Right lobe of liver (tissue), 6 donors: Measurements from ENCODE around the gene CCDC24. TPM values are rescaled to one million over a fixed set of nuclear protein-coding genes. Genes with fewer than 3 reads are reported as not detected.

ENCODE experiments used
- ATAC-seq, 4 donors: fragments of 200-7000 bp; cut with Tn5 transposase; one replicate each; pipeline ENCODE4 v1.9.1; 2020; ENCODE audit warnings: mild to moderate bottlenecking in 4 of 4, moderate library complexity in 4 of 4
- DNase-seq, 3 donors: peaks; one replicate each; pipeline ENCODE4 v3.0.0-alpha.2; 2020
- H3K27ac ChIP-seq, 3 donors: fragments of 200-600 bp; one replicate each; pipeline ENCODE4 v1.8.0; 2022
- H3K27me3 ChIP-seq, 2 donors: fragments of 200-600 bp; one replicate each; pipeline ENCODE4 v1.8.0; 2022
- H3K36me3 ChIP-seq, 4 donors: fragments of 200-600 bp; sonication (generic) in 1 of 4; one replicate each; pipeline versions ENCODE4 v1.5.1 to v1.8.0; 2017 to 2022; ENCODE audit warnings: control low read depth in 1 of 4
- H3K4me1 ChIP-seq, 4 donors: fragments of 200-600 bp; sonication (generic) in 1 of 4; one replicate each; pipeline versions ENCODE4 v1.5.1 to v1.8.0; 2017 to 2022; ENCODE audit warnings: control low read depth in 1 of 4
- H3K4me3 ChIP-seq, 3 donors: fragments of 200-600 bp; one replicate each; pipeline ENCODE4 v1.8.0; 2022
- H3K9me3 ChIP-seq, 4 donors: fragments of 200-600 bp; sonication (generic) in 1 of 4; one replicate each; pipeline versions ENCODE4 v1.5.1 to v1.8.0; 2017 to 2022; ENCODE audit warnings: control low read depth in 1 of 4
- POLR2A ChIP-seq: fragments of 450-650 bp; IDR thresholded peaks from one replicate; pipeline ENCODE4 v1.6.1; 2017; ENCODE audit warnings: antibody characterized with exemption, mild to moderate bottlenecking
- WGBS: methylation state at CpG from one replicate; pipeline ENCODE4 v1.1.6; 2018; ENCODE audit warnings: low coverage, low lambda C conversion rate; ENCODE audit not compliant: insufficient coverage; ENCODE audit errors: missing lambda C conversion rate; 5-methylcytosine and 5-hydroxymethylcytosine counted together
- intact Hi-C, 2 donors: fragments of 100-400 bp; cut with DNase I; formaldehyde crosslinking; loops; one replicate each; pipeline versions ENCODE4 v1.11.2 to v1.14.1; 2022
- total RNA-seq, 6 experiments: library from RNA; depleted of rRNA in 2 of 6; stranded (reverse); fragments of >200 nt in 2 of 6; fragmentation: NEBNext Ultra II Directional in 3 of 6; extraction: Animal tissue kit (Norgen Biotek cat#: 25700) in 3 of 6; gene quantifications; one replicate each; pipeline versions ENCODE4 v1.1.0 to v1.2.4, GENCODE V29; 2016 to 2023
- TF ChIP-seq, protein P1 (sequence below), 4 donors: fragments of 200-600 bp in 3 of 4; fragments of 450-650 bp in 1 of 4; IDR thresholded peaks; one replicate each; pipeline versions ENCODE4 v1.5.1 to v1.8.0; 2016 to 2022; ENCODE audit warnings: antibody characterized with exemption in 4 of 4, mild to moderate bottlenecking in 2 of 4
- donor health status: DM: no; HTN: yes; CAD: no.
- donor health status: DM: no; HTN: no; CAD: no.
- donor health status: DM: no; HTN: no; CAD: no.
- donor health status: DM: no; HTN: yes; CAD: no.
- donor health status: DM: no; HTN: yes; CAD: no.

Gene CCDC24
- total RNA-seq, 6 experiments from 2014 or later = 2.2 to 8.4 (median 3.5) TPM

DNA sequence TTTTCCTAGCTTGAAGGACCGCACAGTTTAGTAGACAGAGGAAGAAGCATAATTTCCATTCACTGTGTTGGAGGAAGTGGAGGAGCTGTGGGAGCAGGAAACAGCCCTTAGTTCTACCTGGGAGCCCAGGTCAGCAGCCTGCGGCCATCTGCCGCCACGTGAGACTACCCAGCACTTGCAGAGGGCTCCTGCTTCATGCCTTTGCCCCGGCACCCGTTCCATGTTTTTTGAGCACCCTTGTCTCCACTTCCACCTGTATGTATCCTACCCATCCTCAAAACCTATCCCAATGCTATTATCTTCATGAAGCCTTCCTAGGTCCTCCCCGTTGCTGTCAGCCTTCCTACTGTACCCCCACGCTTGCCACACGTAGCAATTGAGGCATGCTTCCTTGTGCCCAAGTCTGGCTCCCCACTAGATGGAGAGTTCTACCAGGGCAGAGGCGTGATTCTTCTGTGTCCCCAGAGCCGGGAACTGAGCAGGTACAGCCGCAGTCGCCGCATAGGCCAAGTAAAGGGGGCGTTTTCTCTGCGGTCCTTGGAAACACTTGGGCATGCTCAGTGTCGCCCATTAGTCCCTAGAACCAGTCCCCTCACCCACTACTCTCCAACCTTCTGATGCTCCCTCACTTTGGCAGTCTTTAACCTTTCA, 38.0 kb downstream of the CCDC24 start:
- intact Hi-C loops = no loop called here
- peak overlapping the region in 2 of 3 donors; percentile 14 to 70 for H3K27ac ChIP-seq
- peaks cover 0 to 3% (median 0%) of the 10 kb centered on the region in 4 donors for H3K4me1 ChIP-seq
- H3K9me3 ChIP-seq = no peaks in the 10 kb centered on the region
- TF ChIP-seq, protein P1, sequence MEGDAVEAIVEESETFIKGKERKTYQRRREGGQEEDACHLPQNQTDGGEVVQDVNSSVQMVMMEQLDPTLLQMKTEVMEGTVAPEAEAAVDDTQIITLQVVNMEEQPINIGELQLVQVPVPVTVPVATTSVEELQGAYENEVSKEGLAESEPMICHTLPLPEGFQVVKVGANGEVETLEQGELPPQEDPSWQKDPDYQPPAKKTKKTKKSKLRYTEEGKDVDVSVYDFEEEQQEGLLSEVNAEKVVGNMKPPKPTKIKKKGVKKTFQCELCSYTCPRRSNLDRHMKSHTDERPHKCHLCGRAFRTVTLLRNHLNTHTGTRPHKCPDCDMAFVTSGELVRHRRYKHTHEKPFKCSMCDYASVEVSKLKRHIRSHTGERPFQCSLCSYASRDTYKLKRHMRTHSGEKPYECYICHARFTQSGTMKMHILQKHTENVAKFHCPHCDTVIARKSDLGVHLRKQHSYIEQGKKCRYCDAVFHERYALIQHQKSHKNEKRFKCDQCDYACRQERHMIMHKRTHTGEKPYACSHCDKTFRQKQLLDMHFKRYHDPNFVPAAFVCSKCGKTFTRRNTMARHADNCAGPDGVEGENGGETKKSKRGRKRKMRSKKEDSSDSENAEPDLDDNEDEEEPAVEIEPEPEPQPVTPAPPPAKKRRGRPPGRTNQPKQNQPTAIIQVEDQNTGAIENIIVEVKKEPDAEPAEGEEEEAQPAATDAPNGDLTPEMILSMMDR (IDR thresholded peaks at IDR 0.05) = no peak
- WGBS = 26% methylated on average over 12 of the region's 17 CpGs
- H3K4me3 ChIP-seq = peak overlapping the region; percentile 66 to 82 (median 70)
- no peaks in the 10 kb centered on the region for H3K36me3 ChIP-seq
- H3K27me3 ChIP-seq = no peaks in the 10 kb centered on the region
- no peak for DNase-seq
- peak in 1 of 4 donors; percentile 1 for ATAC-seq

DNA sequence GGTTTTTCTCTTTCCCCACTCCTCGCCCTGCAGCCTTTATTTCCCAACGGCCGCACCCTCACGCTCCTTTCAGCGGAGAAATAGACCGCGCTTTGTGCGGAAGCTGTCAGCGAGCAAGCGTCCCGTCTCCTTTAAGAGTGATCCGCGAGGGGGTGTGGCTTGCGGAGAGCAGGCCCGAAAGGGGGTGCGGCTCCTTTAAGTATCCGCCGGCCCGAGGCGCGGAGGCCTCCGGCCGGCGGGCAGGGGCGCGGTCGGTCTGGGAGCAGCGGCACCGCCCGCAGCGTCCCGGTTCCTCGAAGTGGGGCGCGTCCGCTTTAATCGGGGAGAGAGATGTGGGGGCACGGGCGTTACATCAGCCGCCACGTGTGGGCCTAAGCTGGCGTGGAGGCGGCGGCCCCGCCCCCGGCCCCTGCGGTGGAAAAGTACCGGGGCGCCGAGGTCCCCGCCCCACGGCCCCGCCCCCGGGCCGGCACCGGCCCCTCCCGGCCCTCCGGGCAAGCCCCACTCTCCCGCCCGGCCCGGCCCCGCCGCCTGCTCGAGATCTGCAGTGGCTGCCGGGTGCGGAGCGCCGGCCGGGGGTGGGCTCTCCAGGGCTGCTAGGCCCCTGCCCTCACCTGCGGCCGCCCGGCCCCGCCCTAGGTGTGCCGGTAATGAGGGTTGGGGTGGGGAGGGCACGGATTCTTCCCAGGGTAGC, 38.7 kb downstream of the CCDC24 start:
- H3K27me3 ChIP-seq = no peaks in the 10 kb centered on the region
- ATAC-seq (peak; percentile 87 to 92 (median 89)), DNase-seq (peak; percentile 88 to 90 (median 89))
- no peaks in the 10 kb centered on the region for H3K36me3 ChIP-seq
- H3K4me1 ChIP-seq = peaks cover 0 to 3% (median 0%) of the 10 kb centered on the region in 4 donors
- H3K27ac ChIP-seq = peak overlapping the region; percentile 4 to 70 (median 14)
- intact Hi-C loops = no loop called here
- peak overlapping the region; percentile 66 to 82 (median 70) for H3K4me3 ChIP-seq
- TF ChIP-seq, protein P1 (IDR thresholded peaks at IDR 0.05) = no peak
- peak; percentile 39 for TF ChIP-seq POLR2A
- H3K9me3 ChIP-seq = no peaks in the 10 kb centered on the region
- 0% methylated on average over 17 of the region's 75 CpGs for WGBS

GRCh38 chr1:44030605-44031251, 39.3 kb downstream of the CCDC24 start:
- ATAC-seq = peak; percentile 14 to 29 (median 18)
- Histone ChIP-seq H3K36me3 (no peaks in the 10 kb centered on the region), H3K4me1 (peaks cover 0 to 3% (median 0%) of the 10 kb centered on the region in 4 donors), H3K4me3 (peak overlapping the region; percentile 66 to 82 (median 70)), H3K27ac (peak overlapping the region in 2 of 3 donors; percentile 4 to 70), H3K9me3 (no peaks in the 10 kb centered on the region), H3K27me3 (no peaks in the 10 kb centered on the region)
- TF ChIP-seq POLR2A = no peak
- TF ChIP-seq, protein P1 (IDR thresholded peaks at IDR 0.05) = no peak
- WGBS = 0% methylated on average over 16 of the region's 66 CpGs
- DNase-seq = peak in 1 of 3 donors; percentile 55
- intact Hi-C loops = no loop called here

DNA sequence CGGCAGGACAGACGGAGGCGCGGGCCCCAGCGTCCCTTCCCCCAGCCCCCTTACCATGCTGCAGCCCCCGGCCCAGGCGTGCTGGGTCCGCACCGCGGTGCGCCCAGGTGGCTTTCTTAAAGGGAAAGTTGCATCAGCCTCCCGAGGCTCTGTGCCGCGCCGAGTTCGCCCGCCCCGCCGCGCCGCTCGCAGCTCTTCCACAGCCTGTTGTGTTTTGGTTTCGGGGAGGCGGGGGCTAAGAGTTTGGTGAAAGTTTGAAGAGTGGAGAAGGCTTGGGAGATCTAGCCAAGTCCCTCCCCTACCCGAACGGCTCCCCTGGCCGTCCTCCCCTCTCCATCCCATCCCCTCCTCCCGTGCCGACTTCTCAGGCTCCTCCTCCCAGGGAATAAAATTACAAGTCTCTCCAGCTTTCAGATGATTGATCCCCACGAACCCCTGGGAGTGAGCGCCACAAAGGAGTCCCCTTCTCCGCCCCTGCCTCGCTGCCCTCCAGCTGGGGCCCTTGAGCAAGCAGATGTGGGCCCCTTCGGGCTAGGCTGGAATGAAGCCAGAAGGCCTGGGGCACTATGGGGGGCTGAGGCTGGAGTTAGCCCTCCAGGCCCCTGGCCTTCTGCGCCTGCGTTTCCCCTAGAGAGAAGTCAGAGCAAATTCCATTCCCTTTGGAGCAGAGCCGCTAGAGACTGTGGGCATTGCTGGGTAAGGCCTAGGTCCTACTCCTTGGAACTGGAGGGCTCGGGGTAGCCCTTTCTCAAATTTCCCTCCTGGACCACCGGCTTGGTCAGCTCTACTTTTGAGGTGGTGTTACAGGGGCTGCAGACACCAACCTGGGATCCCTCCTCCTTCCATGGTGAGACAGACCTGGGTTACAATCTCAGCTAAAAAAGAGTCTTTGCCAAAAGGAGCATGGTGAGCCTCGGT, 40.1 kb downstream of the CCDC24 start, which contains the start of gene SLC6A9:
Gene SLC6A9, minus strand, starts transcription at position 211 of the 918 bp plus-strand sequence. CDS start 7,185 bp downstream, outside the sequence.
- Histone ChIP-seq H3K4me1 (peaks cover 0 to 3% (median 0%) of the 10 kb centered on the region in 4 donors), H3K27ac (peak within 1 kb of the TSS in 2 of 3 donors; percentile 4 to 70), H3K9me3 (no peaks in the 10 kb centered on the region), H3K27me3 (no peaks in the 10 kb centered on the region), H3K36me3 (no peaks in the 10 kb centered on the region), H3K4me3 (peak within 1 kb of the TSS; percentile 66 to 82 (median 70))
- DNase-seq (peak in 2 of 3 donors; percentile 38 to 49), ATAC-seq (peak; percentile 5 to 43 (median 12))
- intact Hi-C loops = no loop called here
- no peak for TF ChIP-seq POLR2A
- TF ChIP-seq, protein P1 (IDR thresholded peaks at IDR 0.05) = no peak
- 24% methylated on average over 20 of the region's 40 CpGs for WGBS
